GM18951 (cell line): ENCODE data around the gene CDC42SE1.

Source experiments
- POLR2A ChIP-seq: IDR thresholded peaks from 4 replicates; pipeline ENCODE4 v1.6.1; 2011; ENCODE audit warnings: mild to moderate bottlenecking; ENCODE audit not compliant: insufficient read length, insufficient read depth; ENCODE audit errors: extremely low read depth
- in situ Hi-C: fragments of 300-500 bp; cut with MboI; formaldehyde crosslinking; loops from one replicate; pipeline ENCODE4 v1.12.0; 2022; ENCODE audit warnings: low sequenced_read_pairs, mixed read lengths, inconsistent platforms; ENCODE audit not compliant: unreplicated experiment

The CDC42SE1 gene

GRCh38 chr1:151047925-151048644 is 11.3 kb downstream of the CDC42SE1 start:
- TF ChIP-seq POLR2A = no peak
- in situ Hi-C loops = no loop called here

- TF ChIP-seq POLR2A = peak; percentile 68
- in situ Hi-C loops = no loop called here
Observed at GRCh38 chr1:151047591-151047924, 11.9 kb downstream of the CDC42SE1 start, which contains the start of gene C1orf56. C1orf56 (plus strand) TSS chr1:151047751; CDS start chr1:151047848, 97 bp downstream.

DNA sequence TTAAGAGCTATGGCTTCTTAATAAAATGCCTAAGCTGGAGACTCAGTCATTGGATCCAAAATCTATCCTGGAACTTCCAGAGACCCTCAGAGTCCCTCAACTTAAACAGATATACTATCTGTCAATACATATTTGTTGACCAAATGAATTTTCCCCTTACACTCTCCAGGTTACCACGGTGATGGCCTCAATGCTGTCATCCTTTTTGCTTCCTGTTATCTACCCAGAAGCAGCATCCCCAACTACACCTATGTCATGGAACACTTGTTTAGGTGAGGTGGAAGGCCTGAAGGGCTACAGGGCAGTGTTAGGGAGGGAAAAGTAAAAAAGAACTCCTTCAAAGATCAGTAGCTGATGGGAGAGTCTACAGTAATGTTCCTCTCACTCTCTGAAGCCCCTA is 16.3 kb downstream of the CDC42SE1 start:
- no peak for TF ChIP-seq POLR2A
- in situ Hi-C loops = no loop called here

DNA sequence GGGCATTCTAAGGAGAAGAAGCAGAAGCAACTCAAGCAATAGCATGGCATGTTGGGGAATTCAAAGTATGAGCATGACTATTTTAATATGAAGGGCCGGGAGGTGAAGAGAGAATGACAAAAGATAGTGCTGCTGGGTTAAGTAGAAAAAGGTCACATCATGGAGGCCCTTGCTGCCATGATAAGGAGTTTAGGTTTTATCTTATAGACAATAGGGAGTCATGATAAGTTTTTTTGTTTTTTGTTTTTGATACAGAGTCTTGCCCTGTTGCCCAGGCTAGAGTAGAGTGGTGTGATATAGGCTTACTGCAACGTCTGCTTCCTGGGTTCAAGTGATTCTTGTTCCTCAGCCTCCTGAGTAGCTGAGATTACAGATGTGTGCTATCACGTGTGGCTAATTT is 19.9 kb downstream of the CDC42SE1 start:
- in situ Hi-C loops = no loop called here
- no peak for TF ChIP-seq POLR2A

DNA sequence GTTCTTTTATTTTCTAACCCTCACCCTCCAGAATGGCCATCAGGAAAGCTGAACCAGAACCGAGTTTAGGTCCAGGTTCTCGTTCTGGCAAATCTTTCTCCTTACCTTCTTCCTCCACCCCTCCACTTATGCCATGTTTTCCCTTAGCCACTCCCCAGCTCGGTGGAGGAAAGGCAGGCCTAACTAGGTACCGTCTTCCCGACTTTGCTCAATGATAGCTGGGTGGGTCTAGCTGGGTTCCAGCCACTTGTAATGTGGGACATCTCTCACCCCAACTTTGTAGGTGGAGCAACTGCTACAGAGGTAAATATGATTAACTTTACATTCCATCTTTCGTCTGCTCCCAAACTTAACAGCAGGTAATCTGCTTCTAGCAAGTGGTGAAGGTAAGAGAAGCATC is 22.4 kb downstream of the CDC42SE1 start:
- in situ Hi-C loops = no loop called here
- no peak for TF ChIP-seq POLR2A

DNA sequence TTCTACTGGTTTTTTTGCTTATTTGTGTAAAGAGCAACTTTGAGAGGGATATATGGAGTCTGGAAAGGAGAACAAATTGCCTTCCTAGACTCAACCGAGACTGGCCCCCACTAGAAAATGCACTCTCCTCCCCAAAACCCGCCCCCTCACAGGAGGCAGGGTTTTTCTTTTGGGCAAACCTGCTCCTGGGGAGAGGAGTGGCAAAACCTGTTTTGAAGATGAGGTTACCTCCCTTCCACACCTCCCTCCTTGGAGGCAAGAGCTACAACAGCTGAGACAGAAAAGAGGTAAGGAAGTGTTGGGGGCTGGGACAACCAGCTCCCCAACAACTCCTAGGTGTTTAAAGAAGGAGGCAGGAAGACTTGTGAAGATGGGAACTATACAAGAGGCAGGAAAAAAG is 23.1 kb downstream of the CDC42SE1 start, which contains the start of gene BNIPL:
TSS of gene BNIPL (plus strand) at position 231 of the 400 bp plus-strand sequence. CDS start at position 371, 140 bp downstream.
- in situ Hi-C loops = no loop called here
- TF ChIP-seq POLR2A = no peak

GRCh38 chr1:151035167-151035566 is 24.3 kb downstream of the CDC42SE1 start:
- no peak for TF ChIP-seq POLR2A
- in situ Hi-C loops = no loop called here

GRCh38 chr1:151032164-151032563 is 27.3 kb downstream of the CDC42SE1 start:
- no peak for TF ChIP-seq POLR2A
- in situ Hi-C loops = no loop called here

DNA sequence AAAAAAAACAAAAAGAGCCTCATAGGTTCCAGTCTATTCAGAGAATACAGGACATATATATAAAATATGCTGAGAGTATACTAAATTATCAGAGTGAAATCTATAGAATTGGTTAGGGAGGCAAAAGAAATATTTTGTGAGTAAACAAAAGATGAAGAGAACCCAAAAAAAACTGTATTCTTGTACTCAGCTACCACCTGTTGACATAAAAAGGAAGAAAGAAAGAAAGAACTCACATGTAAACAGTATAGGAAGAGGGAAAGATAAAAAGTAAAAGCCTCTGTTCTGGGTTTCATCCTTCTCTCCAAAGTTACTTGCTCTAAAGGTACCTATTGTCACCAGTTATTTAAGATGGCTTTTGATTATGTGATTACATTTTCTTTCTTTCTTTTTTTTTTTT is 33.0 kb downstream of the CDC42SE1 start:
- in situ Hi-C loops = no loop called here
- TF ChIP-seq POLR2A = no peak

DNA sequence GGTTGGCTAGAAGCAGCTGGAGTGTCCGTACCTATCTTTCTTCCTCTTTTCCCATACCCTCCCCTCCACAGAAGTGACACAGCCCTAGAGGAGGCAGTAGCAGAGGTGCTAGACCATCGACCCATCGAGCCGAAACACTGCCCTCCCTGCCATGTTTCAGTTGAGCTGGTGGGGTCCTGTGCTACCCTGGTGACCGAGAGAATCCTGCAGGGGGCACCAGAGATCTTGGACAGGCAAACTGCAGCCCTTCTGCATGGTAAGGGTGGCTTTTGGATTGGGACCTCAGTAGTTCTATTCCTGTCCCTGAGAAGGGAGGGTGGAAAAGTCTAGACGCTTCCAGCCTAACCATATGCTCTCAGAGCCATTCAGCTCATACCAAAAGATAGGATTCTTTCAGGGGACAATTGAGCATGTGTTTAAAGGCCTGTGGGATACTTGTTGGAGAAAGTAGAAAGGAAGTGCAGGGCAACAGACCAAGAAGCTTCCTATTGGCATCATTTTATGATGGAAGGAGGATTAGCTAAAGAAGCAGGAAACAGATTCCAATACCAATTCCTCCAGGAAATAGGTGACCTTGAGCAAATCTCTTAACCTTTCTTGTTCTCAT is 34.8 kb downstream of the CDC42SE1 start:
- in situ Hi-C loops = no loop called here
- TF ChIP-seq POLR2A = no peak

DNA sequence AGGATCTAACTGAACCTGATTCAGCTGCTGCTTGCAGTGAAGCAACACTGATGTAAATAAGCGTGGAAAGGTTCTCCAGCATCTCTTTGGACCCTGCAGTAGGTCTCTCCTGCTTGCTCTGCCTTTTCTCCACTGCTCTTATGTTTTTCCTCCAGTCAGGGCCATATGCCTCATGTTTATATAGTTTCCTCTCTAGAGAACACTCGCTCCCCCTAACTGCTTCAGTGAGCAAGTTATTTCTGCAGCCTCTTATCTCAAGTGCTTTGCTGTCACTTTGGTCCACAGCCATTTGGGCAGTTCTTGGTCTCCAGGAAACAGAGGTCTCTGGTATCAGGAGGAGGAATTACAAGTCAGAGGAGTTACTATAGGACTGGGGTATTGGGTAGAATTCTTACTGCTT is 45.9 kb downstream of the CDC42SE1 start:
- no peak for TF ChIP-seq POLR2A

DNA sequence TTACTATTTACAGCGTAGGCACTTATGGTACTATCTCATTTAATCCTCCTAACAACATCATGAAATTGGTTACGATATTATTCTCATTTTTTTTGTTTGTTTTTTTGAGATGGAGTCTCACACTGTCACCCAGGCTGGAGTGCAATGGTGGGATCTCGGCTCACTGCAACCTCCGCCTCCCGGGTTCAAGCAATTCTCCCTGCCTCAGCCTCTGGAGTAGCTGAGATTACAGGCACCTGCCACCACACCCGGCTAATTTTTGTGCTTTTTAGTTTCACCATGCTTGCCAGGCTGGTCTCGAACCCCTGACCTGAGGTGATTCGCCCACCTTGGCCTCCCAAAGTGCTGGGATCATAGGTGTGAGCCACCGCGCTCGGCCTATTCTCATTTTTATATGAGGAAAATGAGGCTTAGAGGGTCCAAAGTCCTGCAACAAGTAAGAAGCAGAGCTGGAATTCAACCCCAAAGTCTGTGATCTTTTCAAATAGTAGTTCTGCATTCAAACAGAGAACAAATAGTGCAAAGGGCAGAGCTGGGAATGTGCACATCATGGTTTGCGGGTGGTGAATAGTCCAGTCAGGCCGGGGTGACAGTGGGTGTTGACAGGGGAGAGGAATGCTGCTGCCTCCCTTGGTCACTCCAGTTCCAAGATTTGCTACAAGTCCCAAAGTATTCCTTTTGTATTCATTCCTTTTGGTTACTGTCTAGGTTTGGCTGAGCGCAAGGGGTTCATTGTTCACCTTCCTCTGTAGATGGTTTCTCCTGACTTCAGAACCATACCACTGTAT is 46.5 kb downstream of the CDC42SE1 start:
- in situ Hi-C loops = no loop called here
- TF ChIP-seq POLR2A = no peak

More for the DNA sequence above, 45.9 kb downstream of the CDC42SE1 start:
- in situ Hi-C loops = no loop called here

DNA sequence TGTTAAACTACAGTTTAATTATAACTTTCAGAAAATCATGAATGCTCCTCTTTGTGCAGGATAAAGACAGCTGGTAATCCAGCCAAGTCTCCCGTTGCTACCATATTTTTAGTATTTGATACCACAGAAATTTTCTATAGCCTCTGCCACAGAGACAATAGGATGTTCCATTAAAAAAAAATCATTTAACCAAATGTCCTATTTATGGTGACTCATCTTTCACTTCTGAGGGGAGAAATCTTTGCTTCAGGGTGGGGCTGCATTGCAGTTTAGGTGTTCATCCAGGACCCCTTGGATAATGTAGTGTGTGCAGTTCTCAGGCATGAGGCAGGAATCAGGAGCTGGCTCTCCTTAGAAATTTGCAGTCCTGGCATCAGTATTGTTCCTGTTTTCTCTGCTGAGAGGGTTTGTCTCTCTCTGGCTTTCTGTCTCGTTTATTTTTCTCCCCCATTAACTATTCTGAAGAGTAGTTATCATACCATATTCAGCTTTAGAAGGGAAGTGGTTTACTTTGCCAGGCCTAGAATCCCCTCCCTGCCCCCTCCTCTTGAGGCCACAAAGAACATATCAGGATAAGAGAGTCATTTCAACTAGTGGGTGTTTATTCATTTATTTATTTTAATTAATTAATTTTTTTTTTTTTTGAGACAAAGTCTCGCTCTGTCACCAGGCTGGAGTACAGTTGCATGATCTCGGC is 48.1 kb downstream of the CDC42SE1 start:
- in situ Hi-C loops = no loop called here
- TF ChIP-seq POLR2A = no peak

GRCh38 chr1:151010346-151010726 is 49.1 kb downstream of the CDC42SE1 start:
- TF ChIP-seq POLR2A = no peak
- in situ Hi-C loops = no loop called here
